AG10803 (cell line): ENCODE data around the gene SLC12A8.

Experiments
- DNase-seq: peaks from one replicate; pipeline ENCODE4 v3.0.0; 2010; ENCODE audit warnings: low read depth
- H3K4me3 ChIP-seq: 2 replicates; pipeline ENCODE4 v1.5.1; 2011; ENCODE audit warnings: mild to moderate bottlenecking, low read length, control low read depth
- CTCF ChIP-seq: conservative IDR thresholded peaks from 2 replicates; pipeline ENCODE4 v1.5.1; 2011; ENCODE audit warnings: mild to moderate bottlenecking, low read length, control low read depth, inconsistent platforms

SLC12A8 gene

GRCh38 chr3:125058959-125059358, 153.6 kb downstream of the SLC12A8 start:
- H3K4me3 ChIP-seq, result no peak overlapping the region
- DNase-seq, result no peak
- no peak for TF ChIP-seq CTCF

GRCh38 chr3:125058529-125058928, 154.0 kb downstream of the SLC12A8 start:
- no peak overlapping the region for H3K4me3 ChIP-seq
- DNase-seq, result no peak
- no peak for TF ChIP-seq CTCF

GRCh38 chr3:125057186-125057850, 155.2 kb downstream of the SLC12A8 start:
- peak; percentile 75 for DNase-seq
- TF ChIP-seq CTCF, result no peak
- no peak overlapping the region for H3K4me3 ChIP-seq

- peak within 1 kb of the TSS; percentile 74 for H3K4me3 ChIP-seq
- DNase-seq, result peak; percentile 91
- TF ChIP-seq CTCF, result no peak
Measured at GRCh38 chr3:125055913-125056745, 156.4 kb downstream of the SLC12A8 start, which contains the start of gene HEG1. HEG1 (minus strand) TSS chr3:125055997; CDS start chr3:125055890, 107 bp downstream.

- TF ChIP-seq CTCF, result no peak
- H3K4me3 ChIP-seq, result peak overlapping the region; percentile 74
- DNase-seq, result no peak
Measured at GRCh38 chr3:125055331-125055912, 157.1 kb downstream of the SLC12A8 start.

GRCh38 chr3:125054449-125055329, 157.9 kb downstream of the SLC12A8 start:
- peak overlapping the region; percentile 74 for H3K4me3 ChIP-seq
- peak; percentile 41 for TF ChIP-seq CTCF
- peak; percentile 67 for DNase-seq
